ENCODE results near the gene THEMIS.

THEMIS gene

GRCh38 chr6:127878115-127878514 is 22.7 kb downstream of the THEMIS start:
- no peak for TF ChIP-seq CTCF (conservative IDR thresholded peaks at IDR 0.05; ENCODE audit: low read depth, low read length)
- no peak overlapping the region for H3K4me3 ChIP-seq (ENCODE audit: low read depth, low read length)
- no peak for DNase-seq (ENCODE audit: low read depth)

GRCh38 chr6:127877231-127877630 is 23.6 kb downstream of the THEMIS start:
- no peak for DNase-seq (ENCODE audit: low read depth)
- no peak for TF ChIP-seq CTCF (conservative IDR thresholded peaks at IDR 0.05; ENCODE audit: low read depth, low read length)
- no peak overlapping the region for H3K4me3 ChIP-seq (ENCODE audit: low read depth, low read length)

DNA sequence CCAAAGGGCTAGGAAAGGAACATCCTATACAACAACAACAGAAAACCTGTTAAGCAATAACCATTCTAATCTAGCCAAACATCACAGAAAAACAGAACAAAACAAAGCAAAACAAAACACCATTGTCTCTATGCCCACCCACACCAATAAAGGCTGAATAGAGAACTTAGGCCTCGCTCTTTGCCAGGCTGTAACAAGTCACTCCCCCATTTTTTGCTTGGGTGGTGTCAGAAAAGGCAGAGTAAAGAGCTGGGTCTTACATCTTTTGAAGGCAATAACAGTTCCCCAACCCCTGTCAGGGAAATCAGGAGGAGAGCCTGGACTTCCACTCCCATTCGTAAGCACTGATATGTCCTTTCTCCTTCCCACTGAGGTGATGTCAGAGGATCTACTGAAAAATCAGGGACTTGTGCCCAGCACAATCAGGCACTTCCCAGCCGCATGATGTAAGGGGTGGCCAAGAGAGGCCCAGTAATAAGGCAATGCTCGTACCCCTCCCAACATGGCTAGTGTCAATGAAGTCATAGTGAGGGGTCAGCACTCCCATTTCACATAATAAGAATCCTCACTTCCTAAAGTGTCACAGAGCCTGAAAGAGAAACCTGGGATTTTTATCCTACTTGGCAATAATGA is 31.0 kb downstream of the THEMIS start:
- DNase-seq (ENCODE audit: low read depth) = no peak
- TF ChIP-seq CTCF (conservative IDR thresholded peaks at IDR 0.05; ENCODE audit: low read depth, low read length) = no peak
- H3K4me3 ChIP-seq (ENCODE audit: low read depth, low read length) = no peak overlapping the region

DNA sequence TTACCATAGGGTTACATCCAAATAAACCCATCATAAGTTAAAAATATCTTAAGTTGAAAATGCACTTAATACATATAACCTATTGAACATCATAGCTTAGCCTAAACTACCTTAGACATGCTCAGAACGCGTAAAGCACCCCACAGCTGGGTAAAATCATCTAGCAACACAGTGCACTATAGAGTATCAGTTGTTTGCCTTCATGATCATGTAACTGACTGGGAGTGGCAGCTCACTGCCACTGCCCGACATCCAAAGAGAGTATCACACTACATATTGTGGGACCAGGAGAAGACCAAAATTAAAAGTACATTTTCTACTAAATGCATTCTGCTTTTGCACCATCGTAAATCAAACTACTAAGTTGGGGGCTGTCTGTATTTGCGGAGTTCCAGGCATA is 31.7 kb downstream of the THEMIS start:
- no peak for DNase-seq (ENCODE audit: low read depth)
- no peak for TF ChIP-seq CTCF (conservative IDR thresholded peaks at IDR 0.05; ENCODE audit: low read depth, low read length)

DNA sequence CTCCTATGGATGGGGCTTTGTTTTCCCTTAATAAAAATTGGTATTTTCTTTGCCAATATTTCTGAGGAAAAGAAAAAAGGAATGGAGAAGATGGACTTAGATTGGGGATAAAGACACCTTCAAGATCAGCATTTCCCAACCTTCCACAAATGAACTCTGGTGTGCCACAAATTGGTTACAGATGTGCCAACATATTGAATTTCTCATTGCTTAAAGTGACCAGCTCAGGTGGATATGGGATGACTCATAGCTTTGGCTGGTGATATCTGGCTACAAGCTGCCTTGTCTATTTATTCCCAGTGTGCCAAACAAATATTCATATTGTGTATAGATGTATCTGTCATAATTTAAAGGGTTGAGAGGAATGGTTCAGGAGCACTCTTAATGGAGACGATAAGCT is 32.5 kb downstream of the THEMIS start:
- TF ChIP-seq CTCF (conservative IDR thresholded peaks at IDR 0.05; ENCODE audit: low read depth, low read length) = no peak
- no peak overlapping the region for H3K4me3 ChIP-seq (ENCODE audit: low read depth, low read length)
- DNase-seq (ENCODE audit: low read depth) = no peak

More for the DNA sequence above, 31.7 kb downstream of the THEMIS start:
- H3K4me3 ChIP-seq (ENCODE audit: low read depth, low read length) = no peak overlapping the region

DNA sequence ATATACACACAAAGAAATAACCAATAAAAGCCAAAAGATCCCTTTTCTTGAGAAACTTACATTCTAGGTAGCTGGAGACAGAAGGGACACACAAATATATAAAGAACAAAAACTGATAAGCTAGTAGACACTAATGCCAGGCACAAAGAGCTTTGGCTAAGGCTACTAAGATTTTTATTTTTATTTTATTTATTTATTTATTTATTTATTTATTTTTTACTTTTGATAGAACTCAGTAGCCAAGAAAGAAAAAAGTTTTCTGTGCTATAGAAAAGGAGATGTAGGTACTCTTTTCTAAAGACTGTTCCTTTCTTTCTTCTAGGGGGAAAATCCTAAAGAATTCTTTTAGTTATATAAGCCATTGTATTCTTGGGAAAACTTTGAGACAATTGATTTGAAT is 34.1 kb downstream of the THEMIS start:
- TF ChIP-seq CTCF (conservative IDR thresholded peaks at IDR 0.05; ENCODE audit: low read depth, low read length) = no peak
- H3K4me3 ChIP-seq (ENCODE audit: low read depth, low read length) = no peak overlapping the region
- DNase-seq (ENCODE audit: low read depth) = no peak

DNA sequence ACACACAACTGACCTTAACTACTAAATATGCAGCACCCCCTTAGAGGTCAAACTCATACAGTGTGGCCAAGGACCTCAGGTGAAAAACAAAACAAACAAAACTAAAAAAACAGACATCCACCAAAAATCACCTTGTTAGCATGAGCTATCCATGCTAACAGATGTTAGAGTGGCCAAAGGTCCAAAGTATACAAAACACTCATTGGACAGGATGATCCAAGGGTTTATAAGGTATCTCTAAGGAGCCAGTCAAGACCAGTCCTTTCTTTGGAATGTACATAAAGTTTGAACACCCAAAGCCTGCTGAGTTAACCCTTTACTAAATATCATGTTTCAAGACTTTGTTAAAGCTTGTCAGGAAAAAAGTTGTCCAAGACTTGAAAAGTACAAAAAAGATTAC is 35.8 kb downstream of the THEMIS start:
- TF ChIP-seq CTCF (conservative IDR thresholded peaks at IDR 0.05; ENCODE audit: low read depth, low read length) = no peak
- no peak overlapping the region for H3K4me3 ChIP-seq (ENCODE audit: low read depth, low read length)
- no peak for DNase-seq (ENCODE audit: low read depth)
